Stimulated activated naive CD4-positive, alpha-beta T cell treated with Interleukin-2 at 50 U/mL for 16 hours (primary cell): ENCODE measurements around the gene CA9.

Source experiments
- DNase-seq: peaks from one replicate; lab custom pipeline; 2025; lab: John Stamatoyannopoulos, UW

CA9 gene

GRCh38 chr9:35717132-35717870 lies 43.6 kb downstream of the CA9 start:
- DNase-seq: no peak

GRCh38 chr9:35718721-35719511 lies 45.2 kb downstream of the CA9 start:
- DNase-seq: no peak

GRCh38 chr9:35719546-35719945 lies 45.8 kb downstream of the CA9 start:
- DNase-seq: no peak

- DNase-seq: no peak
Measured at GRCh38 chr9:35723426-35723825, 49.7 kb downstream of the CA9 start.

GRCh38 chr9:35723908-35724307 lies 50.2 kb downstream of the CA9 start:
- no peak for DNase-seq

- DNase-seq: no peak
Measured at GRCh38 chr9:35725362-35725761, 51.6 kb downstream of the CA9 start.

- no peak for DNase-seq
Measured at GRCh38 chr9:35726931-35727330, 53.2 kb downstream of the CA9 start.

GRCh38 chr9:35727676-35728040 lies 53.9 kb downstream of the CA9 start:
- DNase-seq: no peak

GRCh38 chr9:35728041-35728971 lies 54.6 kb downstream of the CA9 start:
- no peak for DNase-seq

GRCh38 chr9:35729101-35729500 lies 55.4 kb downstream of the CA9 start:
- DNase-seq: no peak

- no peak for DNase-seq
Measured at GRCh38 chr9:35729700-35730485, 56.2 kb downstream of the CA9 start.

GRCh38 chr9:35730486-35730854 lies 56.7 kb downstream of the CA9 start:
- no peak for DNase-seq
